H1 (cell line): ENCODE measurements around the gene ELAVL1.

ENCODE experiments used
- CTCF ChIP-seq, 3 experiments: IDR thresholded peaks; 1 replicate in 2 of 3; 2 replicates in 1 of 3; pipeline versions ENCODE4 v1.5.1 to v1.6.1; 2011; ENCODE audit warnings: low read length in 3 of 3, mild to moderate bottlenecking in 3 of 3, inconsistent platforms in 2 of 3, low read depth in 1 of 3, moderate library complexity in 1 of 3; ENCODE audit not compliant: insufficient read depth in 1 of 3; ENCODE audit errors: control extremely low read depth in 1 of 3
- EP300 ChIP-seq, 2 experiments: IDR thresholded peaks; 1 replicate in 1 of 2; 2 replicates in 1 of 2; pipeline ENCODE4 v1.6.1; 2011 to 2012; ENCODE audit warnings: low read depth in 2 of 2, low read length in 2 of 2, mild to moderate bottlenecking in 2 of 2, borderline replicate concordance in 1 of 2, inconsistent platforms in 1 of 2, moderate library complexity in 1 of 2
- EZH2 ChIP-seq: fragments of 200-600 bp; sonication (generic); IDR thresholded peaks from 2 replicates; pipeline ENCODE4 v1.7.1; 2012; ENCODE audit warnings: low read depth, mild to moderate bottlenecking, moderate library complexity, low read length, inconsistent platforms; ENCODE audit not compliant: severe bottlenecking
- GTF2F1 ChIP-seq: IDR thresholded peaks from 2 replicates; pipeline ENCODE4 v1.6.1; 2012; ENCODE audit warnings: low read depth, low read length, improper control_type of control experiment, borderline replicate concordance
- POLR2A ChIP-seq, 2 experiments: IDR thresholded peaks; 1 replicate in 1 of 2; 2 replicates in 1 of 2; pipeline ENCODE4 v1.6.1; 2011; ENCODE audit warnings: low read depth in 2 of 2, low read length in 2 of 2, mild to moderate bottlenecking in 2 of 2; ENCODE audit errors: control extremely low read depth in 1 of 2
- POLR2AphosphoS5 ChIP-seq: IDR thresholded peaks from 2 replicates; pipeline ENCODE4 v1.6.1; 2011; ENCODE audit warnings: low read depth, low read length
- SIN3A ChIP-seq, 2 experiments: IDR thresholded peaks in 1 of 2; conservative IDR thresholded peaks in 1 of 2; 2 replicates each; pipeline ENCODE4 v1.6.1; 2011 to 2012; ENCODE audit warnings: low read length in 2 of 2, improper control_type of control experiment in 1 of 2, low read depth in 1 of 2, mild to moderate bottlenecking in 1 of 2
- YY1 ChIP-seq: IDR thresholded peaks from 2 replicates; pipeline ENCODE4 v1.6.1; 2011; ENCODE audit warnings: low read depth, mild to moderate bottlenecking, low read length

DNA sequence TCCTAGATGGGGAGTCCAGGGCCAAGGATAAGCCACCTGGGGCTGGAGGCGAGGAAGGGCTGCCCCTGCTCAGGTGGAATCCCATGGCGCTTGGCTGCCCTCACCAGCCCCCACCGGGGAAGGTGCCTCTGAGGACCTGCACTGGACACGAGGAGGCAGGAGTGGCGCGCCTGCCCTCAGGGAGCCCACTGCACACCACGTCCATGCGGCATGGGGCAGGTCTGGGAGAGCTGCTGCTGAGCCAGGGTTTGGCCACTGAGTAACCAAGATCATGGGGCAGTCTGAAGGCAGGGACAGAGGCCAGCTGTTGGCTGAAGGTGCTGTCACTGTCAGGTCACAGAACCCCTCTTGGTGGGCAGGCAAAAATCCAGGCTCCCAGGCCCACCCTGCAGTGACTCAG lies 25.9 kb downstream of the ELAVL1 start:
- no peak for TF ChIP-seq YY1
- TF ChIP-seq POLR2A (IDR thresholded peaks at IDR 0.05; ENCODE audit: control extremely low read depth in 1 of 2, low read depth in 2 of 2, low read length in 2 of 2): no peak
- TF ChIP-seq CTCF (IDR thresholded peaks at IDR 0.05; ENCODE audit: control extremely low read depth in 1 of 3, insufficient read depth in 1 of 3, low read depth in 1 of 3, low read length in 3 of 3): no peak
- TF ChIP-seq GTF2F1: no peak
- no peak; the same call in 1 of the 2 replicates for TF ChIP-seq POLR2AphosphoS5
- no peak for TF ChIP-seq EZH2
- TF ChIP-seq EP300 (IDR thresholded peaks at IDR 0.05; ENCODE audit: borderline replicate concordance in 1 of 2, low read depth in 2 of 2, low read length in 2 of 2): no peak
- TF ChIP-seq SIN3A (conservative IDR thresholded peaks at IDR 0.05 in 1 of 2, IDR thresholded peaks at IDR 0.05 in 1 of 2; ENCODE audit: low read depth in 1 of 2, low read length in 2 of 2): no peak
